Erythroblast (primary cell): Measurements from ENCODE around the gene FGFR3.

Source experiments
- DNase-seq, 2 experiments: peaks; one replicate each; lab custom pipeline; 2025; lab: John Stamatoyannopoulos, UW
- GATA1 ChIP-seq: IDR thresholded peaks from 2 replicates; pipeline ENCODE4 v1.6.1; 2011; ENCODE audit warnings: low read depth, mild to moderate bottlenecking, control low read depth, low read length, moderate library complexity
- POLR2A ChIP-seq: IDR thresholded peaks from 2 replicates; pipeline ENCODE4 v1.6.1; 2011; ENCODE audit warnings: mild to moderate bottlenecking, low read length

The FGFR3 gene

GRCh38 chr4:1760521-1761071, 32.5 kb upstream of the FGFR3 start:
- no peak for DNase-seq
- TF ChIP-seq GATA1, result no peak
- TF ChIP-seq POLR2A, result no peak

- DNase-seq, result no peak
- no peak for TF ChIP-seq GATA1
- TF ChIP-seq POLR2A, result no peak
These were observed 31.9 kb upstream of the FGFR3 start for GRCh38 chr4:1761130-1761689.

- no peak for DNase-seq
- no peak for TF ChIP-seq POLR2A
- TF ChIP-seq GATA1, result no peak
These were observed 30.7 kb upstream of the FGFR3 start for GRCh38 chr4:1762264-1763010.

GRCh38 chr4:1763070-1763549, 30.0 kb upstream of the FGFR3 start:
- no peak for DNase-seq
- TF ChIP-seq GATA1 (no peak), POLR2A (no peak)

- peak; percentile 44 to 51 for DNase-seq
- TF ChIP-seq GATA1 (no peak), POLR2A (no peak)
These were observed 29.5 kb upstream of the FGFR3 start for GRCh38 chr4:1763550-1764080.

- DNase-seq, result no peak
- TF ChIP-seq POLR2A (no peak), GATA1 (no peak)
These were observed 28.4 kb upstream of the FGFR3 start for GRCh38 chr4:1764670-1765069.

- DNase-seq, result no peak
- TF ChIP-seq POLR2A (no peak), GATA1 (no peak)
These were observed 27.6 kb upstream of the FGFR3 start for GRCh38 chr4:1765409-1766072.

GRCh38 chr4:1766106-1767060, 26.7 kb upstream of the FGFR3 start:
- TF ChIP-seq GATA1 (no peak), POLR2A (no peak)

GRCh38 chr4:1767061-1767769, 25.9 kb upstream of the FGFR3 start:
- DNase-seq, result peak; percentile 33 to 34
- TF ChIP-seq GATA1, result no peak
- TF ChIP-seq POLR2A, result no peak

More at GRCh38 chr4:1766106-1767060, 26.7 kb upstream of the FGFR3 start:
- DNase-seq, result no peak

GRCh38 chr4:1767770-1768366, 25.2 kb upstream of the FGFR3 start:
- no peak for TF ChIP-seq GATA1
- peak; percentile 38 to 47 for DNase-seq

- TF ChIP-seq GATA1 (no peak), POLR2A (no peak)
- no peak for DNase-seq
These were observed 24.6 kb upstream of the FGFR3 start for GRCh38 chr4:1768367-1769034.
